Stomach (tissue), 9 donors: ENCODE measurements around the gene PFKP. TPM values are rescaled to one million over a fixed set of nuclear protein-coding genes. Genes with fewer than 3 reads are reported as not detected.

ENCODE experiments used
- DNase-seq, 2 donors: peaks; one replicate each; pipeline versions ENCODE4 v3.0.0 to v3.0.0-alpha.2; 2013 to 2019
- H3K27ac ChIP-seq, 5 donors: fragments of 200-600 bp in 4 of 5; sonication (generic) in 4 of 5; one replicate each; pipeline ENCODE4 v1.5.1; 2013 to 2019; ENCODE audit warnings: mild to moderate bottlenecking in 1 of 5, moderate library complexity in 1 of 5
- H3K27me3 ChIP-seq, 3 donors: fragments of 200-600 bp; sonication (generic); one replicate each; pipeline ENCODE4 v1.5.1; 2017 to 2019; ENCODE audit warnings: mixed run types in 1 of 3
- H3K36me3 ChIP-seq, 4 donors: fragments of 200-600 bp; sonication (generic); 1 replicate in 3 of 4; 2 replicates in 1 of 4; pipeline ENCODE4 v1.5.1; 2016 to 2019
- H3K4me1 ChIP-seq, 4 donors: fragments of 200-600 bp; sonication (generic); one replicate each; pipeline ENCODE4 v1.5.1; 2016 to 2019
- H3K4me3 ChIP-seq, 4 donors: fragments of 200-600 bp; sonication (generic) in 3 of 4; one replicate each; pipeline ENCODE4 v1.5.1; 2016 to 2019; ENCODE audit warnings: mild to moderate bottlenecking in 1 of 4
- H3K9me3 ChIP-seq, 4 donors: fragments of 200-600 bp; sonication (generic); one replicate each; pipeline ENCODE4 v1.5.1; 2016 to 2019
- CTCF ChIP-seq, 7 experiments: fragments of 450-650 bp in 4 of 7; fragments of 200-600 bp in 3 of 7; sonication (generic) in 3 of 7; IDR thresholded peaks; one replicate each; pipeline ENCODE4 v1.5.1; 2016 to 2019; ENCODE audit warnings: antibody characterized with exemption in 7 of 7, control low read depth in 2 of 7, mild to moderate bottlenecking in 1 of 7
- EP300 ChIP-seq: sonication (generic); formaldehyde crosslinking; IDR thresholded peaks from one replicate; pipeline ENCODE4 v1.6.1; 2017; ENCODE audit warnings: antibody characterized with exemption
- POLR2A ChIP-seq, 4 donors: fragments of 450-650 bp; IDR thresholded peaks; one replicate each; pipeline ENCODE4 v1.6.1; 2016; ENCODE audit warnings: antibody characterized with exemption in 4 of 4, control low read depth in 2 of 4, mild to moderate bottlenecking in 1 of 4, moderate library complexity in 1 of 4
- POLR2AphosphoS5 ChIP-seq, 3 donors: sonication (generic); formaldehyde crosslinking; IDR thresholded peaks; one replicate each; pipeline ENCODE4 v1.6.1; 2016; ENCODE audit warnings: antibody characterized with exemption in 3 of 3
- WGBS, 5 donors: extraction: QIAGEN DNeasy Blood & Tissue Kit in 3 of 5; methylation state at CpG; one replicate each; pipeline versions ENCODE4 v1.1.5 to v1.1.7; 2013 to 2018; 5-methylcytosine and 5-hydroxymethylcytosine counted together
- intact Hi-C: fragments of 100-400 bp; cut with DNase I; formaldehyde crosslinking; loops from one replicate; pipeline ENCODE4 v1.15.1; 2023; ENCODE audit warnings: low total_unique reads
- polyA plus RNA-seq, 3 donors: library from polyadenylated mRNA; stranded (reverse); fragments of 200-250 nt; gene quantifications; one replicate each; pipeline ENCODE4 v1.2.3, GENCODE V29; 2013
- total RNA-seq, 5 donors: library from RNA; depleted of rRNA; stranded (reverse); fragments of >200 nt; gene quantifications; one replicate each; pipeline versions ENCODE4 v1.1.0 to v1.2.3, GENCODE V29; 2014 to 2016
- donor health status: healthy with polysubstance abuse.
- donor health status: Bipolar disorder and iron deficiency.
- donor health status: healthy.

Gene PFKP
- total and polyA plus RNA-seq, 8 donors = 11.2 to 155 (median 29.4) TPM

GRCh38 chr10:3143791-3144434 lies 76.6 kb downstream of the PFKP start:
- no peak for DNase-seq
- intact Hi-C loops = no loop called here
- Histone ChIP-seq H3K27me3 (no peaks in the 10 kb centered on the region), H3K27ac (no peak overlapping the region), H3K36me3 (peaks cover 89 to 100% (median 100%) of the 10 kb centered on the region in 4 donors), H3K9me3 (no peaks in the 10 kb centered on the region), H3K4me1 (peaks cover 0 to 16% (median 6%) of the 10 kb centered on the region in 4 donors), H3K4me3 (no peak overlapping the region)
- 90 to 95% (median 94%) methylated on average over 18 to 19 of the region's 19 CpGs for WGBS, 5 donors
- TF ChIP-seq EP300 = no peak
- TF ChIP-seq POLR2A (IDR thresholded peaks at IDR 0.05) = no peak
- TF ChIP-seq CTCF (IDR thresholded peaks at IDR 0.05) = no peak
- no peak for TF ChIP-seq POLR2AphosphoS5 (IDR thresholded peaks at IDR 0.05)

GRCh38 chr10:3145366-3145765 lies 78.0 kb downstream of the PFKP start:
- 97 to 98% (median 97%) methylated on average over 18 of the region's 18 CpGs for WGBS, 5 donors
- Histone ChIP-seq H3K9me3 (no peaks in the 10 kb centered on the region), H3K36me3 (peaks cover 89 to 100% (median 100%) of the 10 kb centered on the region in 4 donors), H3K4me1 (peaks cover 0 to 8% (median 4%) of the 10 kb centered on the region in 4 donors), H3K4me3 (no peak overlapping the region), H3K27ac (no peak overlapping the region), H3K27me3 (no peaks in the 10 kb centered on the region)
- no peak for DNase-seq
- intact Hi-C loops = no loop called here
- TF ChIP-seq EP300 (no peak), POLR2A (IDR thresholded peaks at IDR 0.05) (no peak), CTCF (IDR thresholded peaks at IDR 0.05) (no peak), POLR2AphosphoS5 (IDR thresholded peaks at IDR 0.05) (no peak)

GRCh38 chr10:3146289-3146688 lies 78.9 kb downstream of the PFKP start:
- Histone ChIP-seq H3K9me3 (no peaks in the 10 kb centered on the region), H3K27ac (no peak overlapping the region), H3K27me3 (no peaks in the 10 kb centered on the region), H3K4me1 (no peaks in the 10 kb centered on the region), H3K4me3 (no peak overlapping the region), H3K36me3 (peaks cover 90 to 100% (median 100%) of the 10 kb centered on the region in 4 donors)
- intact Hi-C loops = no loop called here
- TF ChIP-seq CTCF (IDR thresholded peaks at IDR 0.05) (no peak), EP300 (no peak), POLR2AphosphoS5 (IDR thresholded peaks at IDR 0.05) (no peak), POLR2A (IDR thresholded peaks at IDR 0.05) (no peak)
- WGBS, 5 donors = 91 to 98% (median 96%) methylated on average over 8 of the region's 8 CpGs
- no peak for DNase-seq

- Histone ChIP-seq H3K27ac (no peak overlapping the region), H3K4me1 (no peaks in the 10 kb centered on the region), H3K27me3 (no peaks in the 10 kb centered on the region), H3K9me3 (no peaks in the 10 kb centered on the region), H3K36me3 (peaks cover 85 to 100% (median 100%) of the 10 kb centered on the region in 4 donors), H3K4me3 (no peak overlapping the region)
- intact Hi-C loops = no loop called here
- 89 to 96% (median 92%) methylated on average over 17 of the region's 17 CpGs for WGBS, 5 donors
- DNase-seq = no peak
- TF ChIP-seq POLR2A (IDR thresholded peaks at IDR 0.05) = no peak
- TF ChIP-seq CTCF (IDR thresholded peaks at IDR 0.05) = no peak
- no peak for TF ChIP-seq EP300
- TF ChIP-seq POLR2AphosphoS5 (IDR thresholded peaks at IDR 0.05) = no peak
Measured at GRCh38 chr10:3147117-3147820, 79.9 kb downstream of the PFKP start.
